Activated CD4-positive, alpha-beta T cell treated with anti-CD3 and anti-CD28 coated beads, Interleukin-2, Interleukin-6, amounts not matched to agents 100 ng/mL and 50 ng/mL, durations not matched to agents 16 hours and 8 hours (primary cell): ENCODE measurements around the gene SEMA3C.

Experiments used
- DNase-seq: peaks from one replicate; pipeline ENCODE4 v3.0.0-alpha.2; 2020

Gene SEMA3C

DNA sequence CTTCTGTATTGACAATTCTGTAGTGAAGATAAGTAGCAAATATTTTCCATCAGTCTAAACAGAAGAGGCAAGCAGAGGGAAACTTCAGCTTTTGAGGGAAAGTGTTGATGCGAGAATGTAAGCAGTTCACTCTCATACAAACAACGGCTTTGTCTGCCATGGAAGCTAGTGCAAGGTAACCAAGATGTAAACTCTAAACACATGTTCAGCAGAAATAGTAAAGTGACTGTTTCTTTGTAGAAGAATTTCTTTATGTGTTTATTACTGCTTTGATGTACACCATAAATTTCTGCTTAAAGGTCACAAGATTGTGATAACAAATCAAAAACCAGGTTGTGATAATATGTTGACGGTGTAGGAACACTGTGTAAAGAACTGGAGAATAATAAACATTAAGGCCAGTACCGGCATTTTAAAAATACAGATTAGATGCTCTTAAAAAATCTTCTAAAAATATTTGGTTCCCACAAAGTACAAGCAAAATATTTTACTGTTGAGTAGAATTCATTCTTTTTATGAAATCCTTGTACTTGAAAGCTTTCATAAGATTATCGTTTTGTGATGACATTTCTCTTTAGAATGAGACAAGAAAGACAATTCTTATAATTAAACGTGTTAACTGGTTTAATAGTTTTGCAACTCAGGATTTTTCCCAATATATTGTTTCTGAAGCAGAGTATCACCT, 34.2 kb downstream of the SEMA3C start:
- no peak for DNase-seq

DNA sequence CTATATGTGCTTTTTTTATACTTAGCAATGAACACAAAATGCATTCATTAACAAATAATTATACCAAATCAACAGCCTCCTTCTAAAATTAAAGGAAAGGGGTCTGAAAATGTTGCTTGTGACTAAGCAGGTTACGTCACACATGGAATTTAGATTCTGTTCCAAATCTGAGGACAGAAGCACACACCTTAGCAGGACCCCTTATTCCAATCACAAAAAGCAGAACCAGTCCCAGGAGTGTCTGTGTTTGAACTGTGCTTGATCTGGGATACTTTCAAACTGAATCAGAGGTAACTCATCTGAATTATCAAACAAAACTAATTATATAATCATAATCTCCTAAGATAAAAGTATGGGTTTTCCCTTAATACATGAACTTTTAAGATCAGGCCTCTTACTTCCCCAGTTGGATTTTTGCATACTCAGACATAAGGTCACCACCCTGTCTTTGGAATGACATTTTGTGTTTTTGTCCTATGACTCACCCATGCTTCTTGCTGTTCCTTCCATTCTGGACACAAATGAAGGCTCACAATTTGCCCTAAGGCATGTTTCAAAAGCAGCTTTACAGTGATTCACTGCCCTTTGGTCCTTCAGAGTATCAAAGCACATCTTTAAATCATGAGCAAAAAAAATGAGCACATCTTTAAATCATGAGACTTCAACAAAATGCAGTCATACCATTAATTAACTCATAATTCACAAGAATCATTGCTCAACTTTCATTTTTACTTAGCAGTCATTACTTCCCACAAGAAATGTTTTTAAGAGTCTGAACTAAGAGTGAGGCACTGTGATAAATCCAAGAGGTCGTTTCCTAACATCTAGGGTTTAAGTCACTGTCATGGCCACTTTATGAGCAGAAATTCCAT, 35.5 kb downstream of the SEMA3C start:
- DNase-seq: no peak

DNA sequence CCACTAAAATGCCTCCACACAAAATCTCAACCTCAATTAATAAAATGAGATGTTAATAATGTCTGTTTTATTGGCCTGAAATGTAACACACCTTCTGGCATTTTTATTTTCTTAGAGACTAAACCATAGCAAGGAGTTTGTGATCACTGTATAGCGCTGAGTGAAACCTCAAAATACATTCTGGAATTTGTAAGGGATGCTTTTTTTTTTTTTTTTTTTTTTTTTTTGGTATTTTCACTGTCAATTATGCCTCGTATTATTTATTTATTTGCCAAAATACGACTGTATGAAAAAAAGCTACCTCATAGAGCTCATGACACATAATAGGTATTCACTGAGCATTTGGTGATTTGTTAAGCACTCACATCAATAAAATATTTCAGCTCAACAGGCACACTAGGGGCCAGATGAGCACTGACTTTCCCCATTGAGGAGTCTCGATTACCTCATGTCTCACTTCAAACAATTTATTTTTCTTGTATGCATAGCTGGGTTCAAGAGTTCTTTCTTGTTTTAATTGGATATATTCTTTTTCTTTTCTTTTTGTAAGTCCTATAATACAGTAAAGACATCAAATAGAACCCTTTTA, 36.5 kb downstream of the SEMA3C start:
- DNase-seq: no peak

DNA sequence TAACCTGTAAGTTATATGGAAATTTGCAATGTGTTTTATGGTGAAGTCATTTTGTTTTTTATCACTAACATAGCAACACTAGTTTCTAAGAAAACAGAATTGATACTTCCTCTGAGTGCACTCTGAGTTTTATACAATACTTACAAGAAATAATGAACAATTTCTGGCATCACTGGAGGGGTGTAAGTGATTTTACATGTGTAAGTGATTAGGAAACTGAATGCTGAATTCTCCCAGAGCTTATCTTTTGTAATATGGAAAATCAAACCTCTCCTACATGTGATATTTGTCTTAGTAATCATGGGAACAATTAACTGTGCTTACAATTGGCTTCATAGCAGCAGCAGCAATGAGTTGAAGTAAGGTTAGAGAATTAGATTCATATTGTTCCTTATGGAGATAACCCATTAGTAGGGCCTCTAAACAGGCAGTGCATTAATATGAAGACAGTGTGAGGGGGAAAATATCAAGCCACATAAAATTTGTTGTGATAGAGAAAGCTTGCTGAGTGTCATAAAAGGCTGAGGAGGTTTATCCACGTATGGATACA, 37.4 kb downstream of the SEMA3C start:
- DNase-seq: no peak

DNA sequence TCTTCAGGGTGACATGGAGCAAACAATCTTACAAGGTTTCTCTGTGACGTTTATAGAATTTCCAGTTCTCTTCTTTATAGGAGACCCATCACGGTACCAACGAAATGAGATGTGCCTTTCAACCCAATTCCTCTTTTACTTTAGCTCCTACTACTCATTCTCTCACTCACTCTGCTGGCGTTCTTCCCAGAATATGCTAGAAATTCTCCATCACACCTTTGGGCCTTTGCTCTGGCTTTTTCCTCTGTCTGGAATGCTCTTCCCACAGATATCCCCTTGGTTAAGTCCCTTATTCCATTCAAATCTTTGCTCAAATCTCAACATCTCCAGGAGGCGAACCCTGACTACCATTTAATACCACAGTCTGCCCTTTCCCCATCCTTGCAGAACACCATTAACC, 39.0 kb downstream of the SEMA3C start:
- no peak for DNase-seq

DNA sequence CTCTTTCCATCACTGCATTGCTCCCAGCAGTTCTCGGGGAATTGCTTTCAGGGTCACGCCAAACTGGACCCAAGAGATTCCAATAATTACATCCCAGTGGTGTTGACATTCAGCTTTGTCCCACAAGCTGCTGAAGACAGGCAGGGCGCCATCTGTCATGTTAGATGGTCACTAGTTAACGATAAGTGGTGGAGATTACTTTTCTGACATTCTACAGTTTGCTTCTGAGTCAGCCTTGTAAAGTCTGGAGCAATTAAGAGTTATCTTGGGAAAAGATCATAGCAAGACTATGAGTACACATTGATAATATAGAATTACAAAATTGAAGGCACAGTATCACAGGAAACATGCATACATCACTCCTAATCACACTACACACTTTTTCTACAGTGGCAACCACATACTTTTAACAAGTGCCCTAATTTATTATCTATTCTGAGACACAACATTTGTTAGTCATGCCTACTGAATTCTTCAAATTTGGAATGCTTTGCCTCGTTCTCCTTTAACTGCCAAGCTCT, 41.9 kb downstream of the SEMA3C start:
- no peak for DNase-seq

DNA sequence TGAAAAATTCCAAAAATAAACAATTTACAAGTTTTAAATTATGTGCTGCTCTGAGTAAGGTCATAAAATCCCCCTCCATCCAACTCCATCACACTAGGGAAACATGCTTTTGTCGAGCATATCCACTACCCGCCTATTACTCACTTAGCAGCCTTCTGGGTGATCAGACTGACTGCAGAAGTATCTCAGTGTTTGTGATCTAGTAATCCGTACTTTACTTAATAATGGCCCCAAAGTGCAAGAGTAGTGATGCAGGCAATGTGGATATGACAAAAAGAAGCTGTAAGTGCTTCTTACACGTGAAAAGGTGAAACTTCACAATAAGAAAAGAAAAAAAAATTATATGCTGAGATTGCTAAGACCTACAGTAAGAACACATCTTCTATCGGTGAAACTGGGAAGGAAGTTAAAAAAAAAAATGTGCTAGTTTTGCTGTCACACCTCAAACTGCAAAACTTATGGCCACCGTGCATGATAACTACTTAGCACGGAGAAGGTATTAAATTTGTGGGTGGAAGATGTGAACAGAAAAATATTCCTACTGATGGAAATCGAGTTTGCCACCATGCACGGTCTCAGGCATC, 43.2 kb downstream of the SEMA3C start:
- no peak for DNase-seq

DNA sequence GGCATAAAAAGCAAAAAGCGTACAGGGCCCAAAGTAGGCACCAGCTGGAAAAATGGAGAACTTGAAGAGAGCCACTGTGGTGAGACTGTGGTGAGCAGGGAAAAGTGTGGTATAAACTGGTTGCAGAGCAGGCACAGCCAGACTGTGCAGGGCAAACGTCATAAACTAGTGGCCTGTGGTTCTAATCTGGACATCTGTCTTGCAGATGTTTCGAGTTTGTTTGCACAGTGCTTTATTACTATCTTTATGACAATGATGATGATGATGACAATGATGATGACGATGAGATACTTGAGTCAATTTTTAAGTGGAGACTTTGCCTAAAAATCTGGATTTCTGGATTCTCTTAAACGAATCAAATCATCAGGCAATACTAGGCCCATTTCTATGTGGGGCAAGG, 45.7 kb downstream of the SEMA3C start:
- DNase-seq: no peak

DNA sequence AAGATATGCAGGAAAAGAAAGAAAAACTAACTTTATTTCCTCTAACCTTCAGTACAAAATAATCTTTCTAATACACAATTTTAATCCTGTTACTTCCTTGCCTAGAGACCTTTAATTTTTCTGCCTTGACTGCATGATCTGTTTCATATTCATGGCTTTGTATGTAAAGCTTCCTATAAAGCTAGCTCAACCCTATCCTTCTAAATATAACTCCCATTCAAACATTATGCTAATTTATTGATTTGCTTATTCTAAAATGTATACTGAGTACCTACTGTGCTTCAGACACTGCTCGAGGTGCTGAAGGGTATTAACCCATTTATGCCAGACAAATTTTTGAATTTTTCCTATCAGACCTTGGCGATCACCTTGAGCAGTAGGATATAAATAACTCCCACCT, 47.6 kb downstream of the SEMA3C start:
- no peak for DNase-seq

DNA sequence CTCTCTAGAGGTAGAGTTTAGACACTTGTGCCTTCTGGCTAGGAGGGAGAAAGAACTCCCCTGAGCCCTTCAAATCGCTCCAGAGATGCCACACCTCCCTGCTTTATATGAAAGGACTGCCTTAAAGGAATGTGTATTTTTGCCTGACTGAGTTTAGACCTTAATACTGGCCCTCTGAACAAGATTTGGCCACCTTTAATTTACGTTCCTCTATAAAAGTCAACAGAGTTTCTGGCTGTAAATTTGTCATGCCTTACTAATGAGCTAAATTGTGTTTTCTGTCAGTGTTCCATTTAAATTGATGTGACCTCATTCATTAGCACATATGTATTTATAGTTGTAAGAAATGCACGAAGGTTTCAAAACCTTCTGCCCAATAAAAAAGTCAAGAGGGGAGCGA, 48.0 kb downstream of the SEMA3C start:
- DNase-seq: no peak

DNA sequence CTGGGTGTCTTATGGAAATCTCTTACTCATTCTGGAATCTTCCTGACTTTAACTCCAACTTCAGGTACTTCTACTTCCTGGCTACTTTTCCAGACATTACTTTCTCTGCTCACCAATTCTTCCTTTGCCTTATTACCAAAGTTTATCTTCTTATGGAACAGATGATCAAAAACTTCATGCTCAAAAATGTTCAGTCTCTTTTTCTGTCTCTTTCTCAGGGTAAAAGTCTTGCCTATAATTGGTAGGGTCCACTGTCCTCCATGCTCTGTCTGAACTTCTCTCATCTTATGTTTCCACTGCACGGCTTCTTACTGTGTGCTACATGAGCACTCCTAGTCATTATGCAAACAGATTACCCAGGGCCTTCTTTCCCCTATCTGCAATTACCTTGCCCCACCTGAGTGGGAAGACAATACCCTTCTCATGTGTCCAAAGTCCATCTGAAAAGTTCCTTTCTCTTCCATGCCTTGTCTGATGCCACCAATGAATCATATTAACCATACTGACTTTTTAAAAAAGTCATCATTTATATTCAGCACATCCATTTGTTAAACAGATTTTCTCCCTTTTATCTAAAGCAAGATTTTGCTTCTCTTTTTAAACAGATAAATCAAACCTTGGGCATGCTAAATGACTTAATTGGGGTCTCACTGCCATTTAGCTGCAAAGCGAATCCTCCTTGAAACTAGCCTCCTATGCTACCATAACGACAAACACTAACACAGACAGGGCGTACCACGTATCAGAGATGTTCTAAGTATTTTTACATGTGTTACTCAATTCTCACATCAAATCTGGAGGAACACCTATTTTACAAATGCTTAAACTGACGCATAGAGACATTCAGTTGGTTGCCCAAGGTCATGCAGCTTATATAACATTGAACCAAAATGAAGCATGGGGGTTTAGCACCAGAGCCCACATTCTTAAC, 48.8 kb downstream of the SEMA3C start:
- DNase-seq: no peak

DNA sequence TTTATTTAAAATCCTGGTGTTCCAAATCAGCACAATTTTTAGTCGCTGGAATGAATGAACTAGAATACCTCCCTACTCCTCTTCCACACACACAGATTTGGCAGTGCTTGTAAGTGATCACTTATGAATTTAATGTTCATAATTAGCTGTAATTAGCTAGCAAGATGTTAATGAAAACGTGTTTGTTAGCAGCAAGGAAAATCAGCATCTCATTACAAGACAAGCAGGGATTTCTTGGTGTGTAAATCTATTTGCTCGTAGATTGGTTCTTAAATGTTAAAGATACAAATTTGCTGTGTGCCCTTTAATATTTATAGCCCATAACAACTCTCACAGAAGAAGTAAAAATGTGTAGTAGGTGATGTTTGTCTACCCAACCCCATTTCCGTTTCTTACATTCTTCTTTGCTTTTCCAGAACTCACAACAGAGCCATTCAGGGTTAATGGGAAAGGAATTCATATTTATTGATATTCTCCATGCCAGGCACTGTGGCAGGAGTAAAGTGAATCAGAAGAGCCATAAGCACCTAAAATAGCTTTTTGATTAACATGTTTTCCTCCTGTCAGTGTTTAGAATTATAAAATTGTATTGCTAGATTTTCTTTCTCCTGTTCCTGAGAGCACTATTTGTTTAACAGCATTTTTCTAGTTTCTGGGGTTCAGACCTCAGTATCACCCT, 49.6 kb downstream of the SEMA3C start:
- no peak for DNase-seq

DNA sequence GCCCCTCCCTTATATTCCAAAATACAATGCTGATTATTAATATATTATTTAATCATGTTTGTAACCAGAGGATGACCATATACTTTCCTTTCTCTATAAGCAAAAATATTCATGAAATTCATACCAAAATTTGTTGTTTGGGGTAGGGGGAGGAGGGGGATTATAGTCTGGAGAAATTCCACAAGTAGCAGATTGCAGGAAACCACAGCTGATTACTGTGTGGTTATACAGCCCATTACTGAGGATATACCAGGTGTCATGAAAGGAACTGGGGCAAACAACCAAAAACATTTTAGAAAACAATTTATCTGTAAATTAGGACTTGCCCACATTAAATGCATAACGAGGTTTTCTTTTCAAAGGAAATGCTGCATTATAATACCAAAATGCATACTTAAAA, 50.3 kb downstream of the SEMA3C start:
- DNase-seq: no peak

DNA sequence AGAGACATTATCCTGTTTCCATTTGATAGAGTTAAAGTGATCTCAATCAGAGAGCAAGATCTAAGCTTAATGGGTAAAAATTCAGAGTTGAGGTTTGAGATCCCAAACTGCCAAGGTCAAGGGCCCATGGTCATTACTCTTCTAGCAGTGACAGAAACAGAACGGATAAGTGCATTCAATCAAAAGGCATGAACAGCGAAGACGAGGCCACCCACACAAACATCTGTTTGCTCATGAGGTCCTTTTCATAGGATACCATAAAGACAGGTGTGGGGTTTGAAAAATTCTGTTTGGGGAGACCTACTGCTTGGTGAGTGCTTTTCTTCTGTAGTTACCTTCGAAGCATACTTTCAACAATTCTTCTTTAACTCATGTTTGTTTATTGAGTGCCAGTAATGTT, 58.3 kb downstream of the SEMA3C start:
- no peak for DNase-seq

DNA sequence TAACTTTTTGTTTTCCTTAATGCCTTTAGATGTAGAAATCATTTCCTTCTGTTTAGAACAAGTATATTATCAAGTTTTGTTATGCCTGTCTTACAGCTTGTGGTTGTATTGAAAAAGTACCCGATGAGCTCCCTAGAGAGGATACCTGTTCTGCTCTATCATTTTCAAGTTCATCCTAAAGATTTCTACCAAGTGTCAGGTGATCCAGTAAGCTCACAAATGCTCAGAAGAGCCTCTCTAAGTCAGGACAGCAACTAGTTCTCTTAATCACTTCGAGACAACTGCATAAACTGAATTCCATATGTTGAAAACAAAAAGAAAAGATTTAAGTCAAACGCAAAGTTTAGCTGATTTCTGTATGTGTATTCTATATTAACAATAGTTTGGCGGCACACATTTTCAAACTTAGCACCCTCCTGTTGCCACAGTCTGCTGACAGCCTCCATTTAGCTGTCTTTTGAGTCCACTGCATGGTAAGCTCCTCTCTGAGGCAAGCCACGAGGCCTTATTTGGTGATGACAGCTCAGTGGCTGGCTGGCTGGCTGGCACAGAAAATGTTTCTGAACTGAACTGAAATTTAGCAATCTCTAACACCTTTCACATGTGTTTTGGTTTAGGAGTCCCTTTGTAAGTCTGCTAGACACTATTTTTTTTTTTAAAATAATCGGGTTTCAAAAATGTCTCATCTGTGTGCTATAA, 59.4 kb downstream of the SEMA3C start:
- DNase-seq: no peak

DNA sequence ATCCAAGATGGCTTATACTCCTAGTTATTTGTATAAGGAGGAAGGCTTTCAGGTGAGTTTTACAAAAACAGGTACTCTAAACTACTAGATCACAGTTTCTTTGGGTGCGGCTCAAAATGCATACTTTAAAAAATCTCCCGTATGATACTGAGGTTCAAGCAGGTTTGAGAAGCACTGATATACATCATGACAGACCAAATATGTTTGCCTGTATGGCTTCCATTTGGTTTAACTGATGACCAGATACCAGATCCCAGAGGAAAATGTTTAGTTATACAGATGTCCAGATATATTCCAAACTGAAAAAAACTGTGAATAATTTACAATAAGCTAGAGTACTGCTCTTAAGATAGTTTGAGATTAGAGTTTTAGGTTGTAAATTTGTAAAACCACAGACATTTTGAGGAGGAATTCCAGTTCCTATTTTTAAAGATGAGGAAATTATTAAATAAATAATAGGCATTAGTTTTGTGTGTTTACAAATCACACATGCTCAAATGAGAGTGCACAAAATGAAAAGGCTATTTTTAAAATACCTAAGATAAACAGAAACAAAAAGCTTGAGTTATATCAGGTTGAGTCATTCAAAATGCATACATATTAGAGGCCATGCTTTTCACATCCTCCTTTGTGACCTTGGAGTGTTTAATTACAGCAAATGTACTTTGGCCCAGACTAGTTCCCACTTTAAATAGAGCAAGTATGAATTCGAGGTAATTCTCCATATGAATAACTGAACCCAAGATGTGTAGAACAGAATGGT, 60.5 kb downstream of the SEMA3C start:
- no peak for DNase-seq

DNA sequence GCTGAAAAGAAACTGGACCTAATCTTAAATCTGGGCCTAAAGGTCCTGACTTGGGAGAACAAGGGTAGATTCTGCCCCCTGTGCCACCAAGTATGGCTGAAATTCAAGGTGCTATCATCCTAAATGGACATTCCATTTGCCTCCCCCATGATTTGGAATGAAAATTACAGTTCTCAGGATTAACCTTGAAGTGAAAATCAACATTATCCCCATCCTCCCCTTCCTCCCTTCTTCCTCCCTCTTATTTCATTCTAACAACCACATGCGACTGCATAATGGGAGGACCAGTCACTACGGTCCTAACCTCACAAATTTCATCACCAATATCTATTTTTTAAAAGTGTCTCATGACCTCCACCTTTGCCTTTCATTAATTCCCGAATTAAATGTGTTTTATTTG, 62.1 kb downstream of the SEMA3C start:
- DNase-seq: no peak

DNA sequence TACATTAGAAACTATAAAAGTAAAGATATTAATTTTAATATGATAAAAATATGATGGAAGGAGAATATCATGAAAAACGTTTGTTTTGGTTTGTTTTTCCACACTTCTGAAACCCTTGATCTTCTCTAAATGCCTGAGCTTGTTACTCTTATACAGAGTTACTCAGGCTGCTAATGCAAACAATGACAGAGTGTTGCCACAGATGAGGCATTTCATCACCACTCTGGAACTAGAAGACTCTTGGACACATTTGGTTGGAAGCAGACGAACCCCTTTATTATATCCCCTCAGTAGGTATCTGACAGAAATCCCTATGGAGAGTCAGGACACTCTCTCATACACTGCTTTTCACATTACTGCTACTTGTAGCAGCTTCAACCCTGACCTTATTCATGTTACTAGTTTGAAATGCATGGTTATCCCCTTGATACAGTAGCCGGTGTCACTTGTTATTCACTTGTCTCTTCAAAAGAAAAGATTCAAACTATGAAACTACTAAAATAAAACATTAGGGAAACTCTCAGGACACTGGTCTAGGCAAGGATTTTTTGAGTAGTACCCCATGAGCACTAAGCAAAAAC, 66.9 kb downstream of the SEMA3C start:
- no peak for DNase-seq

DNA sequence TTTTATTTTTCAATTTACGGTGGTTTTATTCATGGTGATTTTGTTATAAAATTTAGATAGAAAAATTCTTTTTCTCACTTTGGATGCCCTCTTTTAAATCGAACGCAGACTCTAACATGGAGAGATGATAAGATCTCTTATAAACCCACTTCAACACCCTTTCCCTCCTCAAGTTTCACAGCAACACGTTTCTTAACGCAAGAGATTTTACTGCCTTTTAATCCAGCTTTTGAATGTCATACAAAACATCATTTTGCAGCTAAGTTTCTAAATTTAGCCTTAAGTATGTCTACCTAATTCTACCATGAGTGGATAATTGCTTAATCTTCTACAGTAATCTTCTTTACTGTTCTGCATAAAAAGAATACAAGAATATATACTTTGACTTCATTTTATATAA, 70.0 kb downstream of the SEMA3C start:
- DNase-seq: no peak

DNA sequence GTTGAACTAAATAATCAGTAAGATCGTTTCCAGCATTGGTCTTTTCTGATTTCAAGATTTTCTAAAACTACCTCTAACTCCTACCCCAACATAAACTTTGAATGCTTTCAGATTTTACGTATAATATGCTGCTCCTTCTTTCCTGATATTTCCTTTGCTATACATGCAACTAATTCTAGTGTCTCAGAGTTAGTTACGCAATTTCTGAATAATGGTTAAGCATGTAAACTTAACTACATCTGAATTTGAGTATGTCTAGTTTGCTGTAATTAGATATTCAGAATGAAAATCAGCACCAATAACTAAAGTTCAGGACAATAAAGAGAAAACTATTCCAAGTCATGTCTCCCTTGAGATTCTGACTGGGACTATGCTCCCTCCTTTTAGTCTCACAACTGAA, 71.0 kb downstream of the SEMA3C start:
- DNase-seq: no peak
